Measurements from ENCODE around the gene VSIG4. TPM values are rescaled to one million over a fixed set of nuclear protein-coding genes. Genes with fewer than 3 reads are reported as not detected.

VSIG4 gene
- total RNA-seq, 1 experiment from 2014 or later, result not detected

DNA sequence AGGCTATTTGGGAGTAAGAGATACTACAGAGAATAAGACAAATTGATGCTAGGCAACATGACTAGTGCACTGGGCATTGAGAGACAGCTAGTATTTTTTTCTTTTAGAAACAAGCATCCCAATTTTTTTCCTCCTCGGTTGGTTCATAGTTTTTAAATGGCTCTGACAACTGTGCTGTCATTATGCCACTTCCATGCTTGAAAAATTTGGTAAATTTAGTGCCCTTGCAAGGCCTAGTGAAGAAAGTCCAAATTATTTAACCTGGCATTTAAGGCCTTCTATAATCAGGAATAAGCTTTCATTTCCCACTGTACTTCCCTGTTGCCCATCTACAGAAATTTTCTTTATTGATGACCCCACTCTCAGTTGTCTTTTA lies 15.8 kb downstream of the VSIG4 start:
- DNase-seq (ENCODE audit: low spot score), result no peak

DNA sequence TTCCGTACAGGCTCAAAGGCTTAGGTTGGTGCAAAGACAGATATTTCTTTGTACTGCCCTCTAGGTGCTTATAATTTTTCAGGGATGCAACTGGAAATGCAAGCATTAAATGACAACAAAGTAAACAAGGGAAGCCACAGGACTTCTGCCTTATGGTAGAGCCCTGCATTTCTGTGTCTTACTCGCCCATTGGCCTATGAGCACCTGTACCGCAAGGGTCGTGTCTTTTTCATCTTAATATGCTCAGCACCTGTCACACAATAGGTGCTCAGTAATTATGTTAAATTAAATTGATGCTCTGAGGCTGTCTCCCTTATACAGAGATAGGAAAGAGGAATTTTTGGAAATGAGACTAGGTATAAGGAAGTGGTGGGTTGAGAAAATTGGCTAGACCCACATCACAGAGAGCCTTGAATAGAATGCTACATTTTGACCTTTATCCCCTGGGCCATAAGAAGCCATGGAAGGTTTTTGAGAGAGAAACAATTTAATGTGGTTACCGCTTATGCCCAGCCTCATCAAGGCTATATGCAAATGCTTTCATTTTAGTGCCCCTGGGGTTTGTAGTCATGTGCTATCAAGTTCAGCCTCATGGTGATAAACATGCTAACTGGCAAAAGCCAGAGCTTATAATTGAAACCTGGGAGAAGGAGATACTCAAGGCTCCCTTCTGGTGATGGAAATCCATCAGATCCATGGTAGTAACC lies 16.3 kb downstream of the VSIG4 start:
- DNase-seq (ENCODE audit: low spot score), result no peak

DNA sequence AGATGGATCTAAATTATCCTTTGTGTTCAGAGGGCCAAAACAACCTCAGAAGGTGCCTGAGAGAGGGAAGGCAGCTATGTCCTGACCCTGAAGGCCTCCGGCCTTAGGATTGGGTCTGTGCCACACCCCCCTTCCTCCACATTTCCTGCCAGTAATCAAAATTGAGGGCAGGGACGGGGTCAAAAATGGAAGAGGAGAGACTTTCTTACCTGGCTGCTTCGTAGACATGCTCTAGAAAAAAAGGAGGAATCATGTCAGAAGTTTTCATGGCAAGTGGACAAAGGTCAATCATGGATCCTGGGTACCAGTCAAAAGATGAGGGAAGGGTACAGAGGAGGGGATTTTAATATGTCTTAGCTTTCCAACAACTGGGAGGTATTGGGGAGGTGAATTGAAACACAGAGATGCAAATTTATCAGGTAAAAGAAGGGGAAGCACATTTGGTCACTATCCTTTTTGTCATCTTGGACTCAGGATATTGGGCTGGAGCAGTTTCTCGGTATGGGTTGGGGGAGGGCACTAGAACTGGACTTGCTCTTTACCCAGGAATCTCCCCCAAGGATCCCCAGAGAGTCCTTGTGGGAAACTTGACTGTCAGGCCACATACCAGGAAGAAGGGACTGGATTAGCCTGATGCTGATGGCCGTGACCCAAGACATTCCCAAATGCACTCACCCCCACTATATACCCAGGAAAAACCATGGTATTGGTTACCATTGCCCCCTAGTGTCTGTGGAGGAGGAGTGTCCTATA lies 17.1 kb downstream of the VSIG4 start:
- no peak for DNase-seq (ENCODE audit: low spot score)

DNA sequence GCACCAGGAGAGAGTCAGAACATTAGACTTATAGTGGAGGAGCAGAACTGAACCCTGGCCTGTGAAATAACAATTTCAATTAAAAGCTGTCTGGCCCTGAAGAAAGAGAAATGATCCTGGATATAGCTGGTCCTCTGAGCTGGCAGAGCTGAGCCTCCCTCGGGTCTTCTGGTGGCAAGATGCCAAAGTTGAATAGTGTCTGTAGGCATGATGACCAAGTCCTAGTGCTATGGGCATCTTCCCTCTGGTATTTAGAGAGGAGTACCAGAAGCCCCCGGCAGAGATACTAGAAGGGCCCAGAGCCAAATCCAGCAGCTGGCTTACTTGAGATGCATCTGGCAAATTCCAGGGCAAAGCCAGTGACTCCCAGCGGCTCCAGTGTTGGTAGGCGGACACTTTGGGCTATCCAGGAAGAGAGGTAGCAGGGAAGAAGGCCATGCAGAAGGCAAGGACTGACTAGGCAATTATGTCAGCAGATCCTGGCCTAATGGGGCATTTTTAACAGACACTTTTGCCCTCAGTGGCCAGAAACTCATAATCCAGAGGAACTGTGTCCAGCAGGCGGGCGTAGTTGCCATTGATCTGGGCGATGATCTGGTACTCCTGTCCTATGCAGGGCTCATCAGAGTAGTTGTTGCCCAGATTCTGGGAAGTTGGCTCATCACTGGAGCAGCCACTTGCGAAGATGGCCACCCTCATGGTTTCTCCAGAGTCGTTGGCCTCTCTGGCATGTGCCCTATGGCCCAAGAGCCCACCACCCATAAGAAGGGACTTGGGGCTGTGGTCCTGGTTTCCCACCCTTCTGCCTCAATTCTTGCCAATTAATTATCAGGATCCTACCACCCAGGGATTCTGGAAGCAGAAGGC lies 17.9 kb downstream of the VSIG4 start:
- no peak for DNase-seq (ENCODE audit: low spot score)

DNA sequence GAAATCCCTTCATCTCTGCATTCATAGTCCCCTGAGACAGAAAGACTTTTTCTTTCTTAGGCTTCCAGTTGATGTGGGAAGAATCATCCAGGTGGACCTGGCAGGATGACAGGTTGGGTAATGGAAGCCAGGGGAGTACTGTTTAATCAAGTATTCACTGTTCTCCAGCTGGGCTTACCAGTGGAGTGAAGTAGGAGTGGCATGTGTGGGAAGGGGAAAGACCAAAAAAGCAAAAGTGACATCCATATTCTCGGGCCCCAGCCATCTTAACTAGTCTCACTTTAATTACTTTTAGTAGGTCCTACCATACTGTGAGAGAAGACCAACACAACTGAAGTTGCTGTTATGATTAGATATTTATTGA lies 18.5 kb downstream of the VSIG4 start:
- no peak for DNase-seq (ENCODE audit: low spot score)

DNA sequence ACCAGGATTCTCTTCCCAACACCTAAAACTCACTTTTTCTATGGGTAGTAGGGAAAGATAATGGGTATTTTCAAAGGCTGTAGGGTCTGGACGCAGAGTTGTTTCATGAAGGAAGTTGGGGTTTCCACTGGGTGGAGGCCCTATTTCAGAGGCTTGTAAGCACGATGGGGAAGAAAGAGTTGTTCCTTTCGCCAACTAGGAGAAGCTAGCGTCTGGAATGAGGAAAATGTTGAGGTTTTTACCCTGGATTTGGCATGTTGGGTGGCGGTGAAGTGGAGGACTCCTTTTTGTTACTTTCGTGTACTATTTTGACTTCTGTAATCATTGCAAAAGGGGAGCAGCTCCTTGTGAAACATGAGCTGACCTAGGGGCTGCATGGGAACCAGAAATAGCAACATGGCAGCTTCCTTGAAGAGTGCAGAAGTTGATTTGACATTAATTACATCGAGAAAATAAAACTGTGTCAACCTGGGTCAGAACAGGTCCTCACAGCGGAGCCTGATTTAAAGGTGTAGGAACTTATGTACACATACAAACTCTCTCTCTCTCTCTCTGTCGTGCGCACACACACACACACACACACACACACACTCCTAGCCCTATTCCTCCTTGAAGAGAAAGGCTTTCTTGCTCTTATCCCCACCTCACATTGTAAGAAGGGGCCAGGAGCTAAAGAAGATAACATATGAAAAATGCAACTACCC lies 19.1 kb downstream of the VSIG4 start:
- DNase-seq (ENCODE audit: low spot score), result no peak

DNA sequence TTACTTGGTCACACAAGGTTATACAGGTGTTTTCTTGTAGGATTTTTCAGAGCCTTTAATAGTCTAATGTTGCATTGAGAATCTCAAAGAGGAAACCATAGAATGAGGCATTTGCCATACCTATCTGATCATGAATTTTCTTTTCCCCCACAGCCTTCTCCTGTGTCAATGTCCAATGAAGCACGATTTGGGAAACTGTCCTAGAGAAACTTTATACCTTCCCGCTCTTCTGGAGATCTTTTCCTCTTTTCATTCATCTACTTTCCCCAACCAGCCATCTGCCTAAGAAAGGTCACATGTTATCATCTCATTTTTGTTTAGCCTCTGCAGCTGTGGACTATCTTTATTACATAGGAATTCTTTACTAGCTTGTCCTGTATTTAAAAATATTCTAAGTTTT lies 19.9 kb downstream of the VSIG4 start:
- no peak for DNase-seq (ENCODE audit: low spot score)

DNA sequence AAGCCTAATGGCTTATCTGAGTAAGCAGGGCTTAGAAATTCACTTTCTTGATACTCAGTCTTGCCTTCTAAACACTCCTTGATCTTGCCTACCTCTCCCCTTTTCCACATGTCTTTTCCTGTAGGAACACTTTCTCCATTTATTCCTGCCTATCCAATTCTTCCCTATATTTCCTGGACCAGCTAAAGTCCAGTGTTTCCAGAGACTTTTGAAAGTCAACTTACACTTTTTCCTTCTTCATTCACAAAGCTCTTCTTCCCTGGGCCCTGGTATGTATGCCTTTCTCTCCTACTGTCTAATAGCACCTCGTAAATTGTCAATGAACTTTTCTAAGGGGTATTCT lies 20.6 kb downstream of the VSIG4 start:
- no peak for DNase-seq (ENCODE audit: low spot score)

DNA sequence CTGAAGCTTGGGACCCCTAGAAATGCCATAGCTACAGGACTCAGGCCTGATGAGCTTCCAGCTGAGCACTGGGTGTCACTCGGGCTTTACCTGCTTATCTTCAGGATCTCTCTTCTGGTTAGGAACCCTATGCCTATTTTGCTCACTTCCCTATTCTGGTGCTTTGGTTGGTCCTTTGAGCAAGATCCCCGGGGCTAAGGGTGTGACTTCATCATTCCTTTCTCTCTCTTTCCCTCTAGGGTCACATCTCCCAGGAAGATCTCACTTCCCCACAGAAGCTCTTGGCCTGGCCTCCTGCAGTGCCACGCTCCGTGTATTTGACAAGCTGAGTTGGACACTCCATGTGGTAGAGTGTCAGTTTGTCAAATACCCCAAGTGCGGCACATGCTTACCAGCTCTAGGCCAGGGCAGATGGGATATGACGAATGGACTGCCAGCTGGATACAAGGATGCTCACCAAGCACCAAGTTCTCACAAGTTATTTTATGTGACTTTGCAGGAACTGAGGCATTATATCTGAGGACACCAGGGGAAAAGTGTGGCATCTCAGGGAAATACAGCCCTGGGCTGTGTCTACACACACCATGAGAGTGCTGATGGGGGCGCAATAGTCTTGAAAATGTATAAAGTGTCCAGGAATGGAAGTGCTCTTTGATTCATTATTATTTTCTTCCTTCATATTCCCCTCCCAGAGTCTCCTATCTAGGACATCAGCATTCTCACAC lies 21.1 kb downstream of the VSIG4 start:
- no peak for DNase-seq (ENCODE audit: low spot score)

DNA sequence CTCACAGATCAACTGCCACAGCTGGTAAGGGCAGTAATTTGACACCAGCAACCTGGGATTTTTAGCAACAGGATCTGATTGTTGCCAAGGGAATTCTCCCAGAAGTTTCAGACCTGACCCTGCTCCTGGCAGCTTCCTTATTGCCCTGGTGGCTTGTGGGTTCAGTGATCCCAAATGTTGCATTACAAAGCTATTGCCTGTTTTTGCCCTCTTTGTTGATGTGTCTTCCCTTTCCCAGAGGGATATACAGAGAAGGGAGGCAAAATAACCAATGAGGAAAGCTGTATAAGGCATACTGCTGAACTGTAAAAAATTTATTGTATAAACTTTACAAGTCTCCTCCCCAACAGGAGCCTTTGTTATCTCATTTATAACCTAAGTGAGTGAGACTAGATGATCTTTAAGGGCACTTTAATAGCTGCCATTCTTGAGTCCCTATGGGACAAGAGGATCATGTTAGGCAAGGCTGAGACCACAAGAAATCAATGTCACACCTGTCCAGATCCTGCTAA lies 22.2 kb downstream of the VSIG4 start:
- DNase-seq (ENCODE audit: low spot score), result no peak

DNA sequence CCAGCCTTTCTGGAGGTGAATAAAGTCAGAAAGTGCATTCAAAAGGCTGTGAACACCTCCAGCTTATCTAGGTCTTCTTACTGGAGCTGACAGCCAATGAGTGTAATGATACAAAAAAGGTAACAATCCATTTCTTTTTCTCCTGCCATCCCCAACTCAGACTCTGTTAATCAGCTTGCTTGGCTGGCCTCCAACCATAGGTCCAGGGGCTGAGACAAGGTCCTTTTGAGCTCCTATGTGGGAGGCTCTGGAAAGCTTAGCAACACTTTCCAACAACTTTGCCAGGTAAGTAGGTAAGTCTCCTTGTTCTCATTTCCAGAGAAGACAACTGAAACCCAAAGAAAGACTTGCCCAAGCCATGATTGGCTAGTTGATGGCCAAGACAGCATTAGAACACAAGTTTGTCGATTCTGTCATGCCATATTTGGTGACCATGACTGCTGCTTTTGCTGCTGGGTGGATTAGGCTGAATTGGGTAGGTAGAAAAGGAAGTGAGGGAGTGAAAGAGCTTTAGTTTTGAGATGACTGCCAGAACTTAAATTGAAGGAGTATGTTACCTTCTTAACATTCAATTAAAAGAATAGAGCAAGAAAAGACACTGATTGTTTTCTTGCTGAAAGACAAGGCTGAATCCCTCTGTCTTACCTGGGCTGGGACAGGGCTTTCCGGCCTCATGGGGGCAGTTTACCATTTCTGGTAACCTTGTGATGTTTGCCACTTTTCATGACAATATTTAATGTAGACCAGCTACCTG lies 22.8 kb downstream of the VSIG4 start:
- no peak for DNase-seq (ENCODE audit: low spot score)

DNA sequence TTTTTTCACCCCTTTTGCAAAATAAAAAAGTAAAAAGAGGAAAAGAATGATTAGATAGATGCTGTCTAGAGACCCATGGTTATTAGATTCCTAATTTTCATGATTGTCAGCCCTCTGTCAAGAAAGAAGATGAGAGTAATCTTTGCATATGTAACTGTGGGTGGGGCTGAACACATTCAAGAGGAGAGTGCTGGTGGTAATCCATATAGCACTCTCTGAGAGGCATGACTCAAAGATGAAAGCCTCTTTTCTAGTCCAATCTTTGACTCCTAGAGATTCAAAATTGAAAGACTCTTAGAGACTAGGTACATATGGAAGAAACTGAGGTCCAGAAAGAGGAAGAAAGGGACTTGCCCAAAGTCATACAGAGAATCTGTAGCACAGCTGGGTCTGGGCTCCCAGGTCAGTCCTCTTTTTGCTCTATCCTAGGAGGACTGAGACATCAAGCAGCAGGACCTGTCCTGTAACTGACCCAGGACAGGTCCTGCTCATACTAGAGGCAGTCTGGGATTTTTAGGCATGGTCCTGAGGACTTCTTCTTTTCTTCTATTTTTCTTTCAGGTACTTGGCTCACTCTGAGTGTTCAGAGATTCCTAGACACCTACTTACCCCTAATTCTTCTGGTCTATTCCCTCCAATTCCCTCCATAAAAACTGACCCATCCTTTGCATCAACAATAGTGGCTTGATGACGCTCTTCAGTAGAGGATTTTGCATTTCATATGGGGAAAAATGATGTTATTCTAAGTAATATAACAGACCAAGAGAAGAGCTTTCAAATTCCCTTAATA lies 23.8 kb downstream of the VSIG4 start:
- DNase-seq (ENCODE audit: low spot score), result no peak

DNA sequence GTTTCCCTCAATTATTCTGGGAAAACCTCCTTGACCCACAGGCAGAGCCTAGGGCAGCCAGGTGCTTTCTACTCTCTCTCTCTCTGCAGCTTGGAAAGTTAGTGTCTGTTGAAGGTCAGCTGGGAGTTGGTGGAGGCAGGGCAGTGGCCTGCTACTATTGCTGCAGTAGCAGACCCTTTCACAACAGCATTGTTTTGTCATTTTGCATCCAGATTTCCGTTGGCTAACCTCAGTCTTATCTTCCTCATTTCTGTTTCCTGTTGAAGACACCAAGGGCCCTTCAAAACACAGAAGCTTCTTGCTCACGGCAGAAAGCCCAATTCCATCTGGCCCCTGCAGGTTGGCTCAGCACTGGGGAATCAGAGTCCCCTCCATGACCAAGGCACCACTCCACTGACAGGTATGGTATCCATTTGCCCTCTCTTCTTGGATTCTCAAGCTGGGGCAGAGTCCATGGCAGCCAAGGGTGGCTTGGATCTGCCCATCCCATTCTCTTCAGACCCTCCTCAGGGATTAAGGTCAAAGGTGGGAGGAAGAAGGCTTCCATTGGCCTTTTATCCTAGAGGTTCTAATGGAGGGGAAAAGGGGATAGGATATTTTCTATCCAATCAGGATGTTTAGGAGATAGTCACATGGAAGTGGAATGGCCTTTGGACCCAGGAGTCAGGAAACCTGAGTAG lies 24.6 kb downstream of the VSIG4 start:
- DNase-seq (ENCODE audit: low spot score), result no peak

DNA sequence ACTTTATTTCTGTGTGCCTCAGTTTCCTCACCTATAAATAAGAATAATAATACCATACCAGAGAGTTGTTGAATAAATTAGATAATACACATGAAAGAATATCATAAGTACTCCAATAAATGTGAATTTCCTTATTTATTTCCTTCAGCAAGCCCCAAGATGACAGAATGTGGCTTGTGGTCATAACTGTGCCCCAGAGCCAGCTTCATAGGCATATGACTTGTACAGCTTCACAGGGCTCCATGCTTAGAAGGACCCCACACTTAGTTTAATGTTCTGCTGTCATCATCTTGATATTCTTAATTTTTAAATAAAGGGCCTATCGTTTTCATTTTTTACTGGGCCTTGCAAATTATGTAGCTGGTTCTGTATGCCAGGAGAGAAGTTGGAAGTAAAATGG lies 25.3 kb downstream of the VSIG4 start:
- no peak for DNase-seq (ENCODE audit: low spot score)

DNA sequence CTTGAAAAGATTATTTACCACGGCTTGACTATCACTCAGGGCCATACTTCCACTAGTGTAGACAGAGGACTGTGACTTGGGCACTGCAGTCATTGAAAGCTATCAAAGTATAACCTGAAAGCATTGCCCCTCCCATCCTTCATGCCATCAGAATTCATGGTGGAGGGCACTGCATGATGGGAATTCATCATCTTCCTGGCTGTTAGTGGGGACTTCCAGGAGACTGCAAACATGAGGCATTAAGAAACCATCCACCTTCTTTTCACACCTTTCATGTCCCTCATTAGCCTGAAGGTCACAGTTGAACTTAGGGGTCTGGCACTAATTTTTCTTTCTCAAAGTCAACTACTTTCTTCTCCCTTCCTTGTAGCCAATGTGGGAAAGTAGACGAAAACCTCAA lies 25.8 kb downstream of the VSIG4 start:
- DNase-seq (ENCODE audit: low spot score), result no peak

DNA sequence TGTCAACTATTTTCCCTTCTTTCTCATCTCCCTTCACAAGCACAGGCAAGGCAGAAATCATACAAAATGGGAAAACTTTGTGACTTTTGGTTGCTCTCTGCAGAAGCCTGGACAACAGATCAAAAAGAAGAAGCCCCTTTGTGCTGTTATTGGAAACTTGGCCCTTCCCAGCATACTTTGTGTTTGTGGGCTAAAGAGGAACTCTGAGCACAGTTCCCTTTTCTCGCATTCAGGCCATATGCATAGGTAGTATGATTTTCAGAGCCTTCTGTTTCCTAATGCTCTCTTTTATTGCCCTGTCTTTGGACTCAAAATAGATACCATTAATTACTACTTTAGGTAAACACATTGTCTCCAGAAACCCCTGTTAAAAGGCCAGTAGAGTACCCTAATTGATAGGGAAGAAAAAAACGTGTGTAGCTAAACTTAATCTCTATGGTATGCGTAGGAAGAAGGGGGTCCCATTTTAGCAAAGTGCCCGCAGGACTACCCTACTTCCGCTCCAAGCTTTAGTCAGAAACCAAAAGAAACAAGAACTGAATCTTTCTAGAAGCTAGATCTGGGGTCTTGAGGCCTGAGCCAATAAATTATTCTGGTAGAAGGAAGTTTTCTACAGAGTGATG lies 26.6 kb downstream of the VSIG4 start:
- no peak for DNase-seq (ENCODE audit: low spot score)

DNA sequence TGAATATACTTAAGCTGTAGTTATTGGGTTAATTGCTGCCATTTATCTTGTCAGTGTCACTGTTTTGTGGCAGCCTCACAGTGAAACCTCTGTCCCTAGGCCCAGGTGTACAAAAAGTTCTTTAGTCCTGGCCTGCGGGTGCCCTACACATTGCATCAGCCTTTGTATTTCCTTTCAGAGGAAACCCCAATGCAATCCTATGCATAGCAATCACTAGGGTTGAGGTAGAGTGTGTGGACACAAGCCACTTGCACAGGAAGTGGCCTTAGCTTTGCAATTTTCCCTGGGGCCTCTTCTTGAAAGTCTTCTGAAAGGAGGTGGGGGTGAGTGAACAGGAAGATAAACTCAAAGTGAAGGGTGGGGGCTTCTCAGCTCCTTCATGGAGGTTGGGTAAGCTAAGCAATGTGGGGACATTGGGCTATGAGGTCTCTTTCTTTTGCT lies 27.8 kb downstream of the VSIG4 start:
- no peak for DNase-seq (ENCODE audit: low spot score)

DNA sequence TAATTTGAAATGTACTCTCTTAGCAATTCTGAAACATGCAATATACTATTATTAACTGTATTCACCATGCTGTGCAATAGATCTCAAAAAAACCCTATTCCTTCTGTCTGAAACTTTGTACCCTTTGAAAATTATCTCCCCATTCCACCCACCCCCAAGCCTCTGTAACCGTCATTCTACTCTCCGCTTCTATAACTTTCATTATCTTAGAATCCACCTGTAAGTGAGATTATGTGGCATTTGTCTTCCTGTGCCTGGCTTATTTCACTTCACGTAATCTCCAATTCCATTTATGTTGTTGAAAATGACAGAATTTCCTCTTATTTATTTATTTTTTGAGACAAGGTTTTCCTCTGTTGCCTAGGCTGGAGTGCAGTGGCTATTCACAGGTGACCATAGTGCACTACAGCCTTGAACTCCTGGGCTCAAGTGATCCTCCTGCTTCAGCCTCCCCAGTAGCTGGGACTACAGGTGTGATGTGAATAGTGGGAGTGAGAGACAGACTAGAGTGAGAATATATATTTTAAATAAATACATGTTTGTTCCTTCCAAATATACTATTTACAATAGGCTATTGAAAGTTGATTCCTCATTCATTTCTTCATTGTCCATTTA lies 30.5 kb downstream of the VSIG4 start:
- DNase-seq (ENCODE audit: low spot score), result no peak
